Esophagus muscularis mucosa (tissue), 4 donors: Measurements from ENCODE around the gene FABP2. TPM values are rescaled to one million over a fixed set of nuclear protein-coding genes. Genes with fewer than 3 reads are reported as not detected.
"Not testable (repeated sequence)": the region's sequence is repeated elsewhere in the genome, so short reads cannot be mapped to it uniquely, and the experiment has no call there.

Source experiments
- DNase-seq: peaks from one replicate; pipeline ENCODE4 v3.0.0-alpha.2; 2017; ENCODE audit errors: extremely low spot score
- H3K27ac ChIP-seq, 4 donors: fragments of 200-600 bp; sonication (generic); replicated peaks in 1 of 4; 1 replicate in 3 of 4; 2 replicates in 1 of 4; pipeline ENCODE4 v1.5.1; 2016 to 2019; ENCODE audit warnings: mild to moderate bottlenecking in 1 of 4
- H3K27me3 ChIP-seq, 4 donors: fragments of 200-600 bp; sonication (generic); one replicate each; pipeline versions ENCODE4 v1.5.1 to v1.6.0; 2016 to 2019
- H3K36me3 ChIP-seq, 4 donors: fragments of 200-600 bp; sonication (generic); one replicate each; pipeline ENCODE4 v1.5.1; 2016 to 2019
- H3K4me1 ChIP-seq, 4 donors: fragments of 200-600 bp; sonication (generic); one replicate each; pipeline ENCODE4 v1.5.1; 2016 to 2019
- H3K4me3 ChIP-seq, 4 donors: fragments of 200-600 bp; sonication (generic); 1 replicate in 2 of 4; 2 replicates in 2 of 4; pipeline ENCODE4 v1.5.1; 2016 to 2019; ENCODE audit warnings: mild to moderate bottlenecking in 4 of 4, moderate library complexity in 1 of 4
- H3K9me3 ChIP-seq, 4 donors: fragments of 200-600 bp; sonication (generic); 1 replicate in 3 of 4; 2 replicates in 1 of 4; pipeline ENCODE4 v1.5.1; 2016 to 2019
- EP300 ChIP-seq: sonication (generic); formaldehyde crosslinking; IDR thresholded peaks from one replicate; pipeline ENCODE4 v1.6.1; 2017; ENCODE audit warnings: antibody characterized with exemption
- POLR2A ChIP-seq: fragments of 450-650 bp; IDR thresholded peaks from one replicate; pipeline ENCODE4 v1.6.1; 2017; ENCODE audit warnings: antibody characterized with exemption, moderate library complexity, mild to moderate bottlenecking, low read depth
- POLR2AphosphoS5 ChIP-seq, 2 donors: sonication (generic); formaldehyde crosslinking; IDR thresholded peaks; one replicate each; pipeline ENCODE4 v1.6.1; 2017; ENCODE audit warnings: antibody characterized with exemption in 2 of 2
- WGBS: methylation state at CpG from one replicate; pipeline ENCODE4 v1.1.5; 2018; 5-methylcytosine and 5-hydroxymethylcytosine counted together
- intact Hi-C: fragments of 100-400 bp; cut with DNase I; formaldehyde crosslinking; loops from one replicate; pipeline ENCODE4 v1.15.1; 2023
- total RNA-seq, 4 donors: library from RNA; depleted of rRNA; stranded (reverse); fragments of >200 nt; gene quantifications; one replicate each; pipeline versions ENCODE4 v1.1.0 to v1.2.1, GENCODE V29; 2016
- TF ChIP-seq, protein P1 (sequence below), 3 experiments: fragments of 200-600 bp in 2 of 3; fragments of 450-650 bp in 1 of 3; sonication (generic) in 2 of 3; IDR thresholded peaks; one replicate each; pipeline ENCODE4 v1.5.1; 2017 to 2019; ENCODE audit warnings: antibody characterized with exemption in 3 of 3, mild to moderate bottlenecking in 2 of 3, moderate library complexity in 1 of 3

Gene FABP2
- total RNA-seq, 4 donors from 2014 or later, result not detected

DNA sequence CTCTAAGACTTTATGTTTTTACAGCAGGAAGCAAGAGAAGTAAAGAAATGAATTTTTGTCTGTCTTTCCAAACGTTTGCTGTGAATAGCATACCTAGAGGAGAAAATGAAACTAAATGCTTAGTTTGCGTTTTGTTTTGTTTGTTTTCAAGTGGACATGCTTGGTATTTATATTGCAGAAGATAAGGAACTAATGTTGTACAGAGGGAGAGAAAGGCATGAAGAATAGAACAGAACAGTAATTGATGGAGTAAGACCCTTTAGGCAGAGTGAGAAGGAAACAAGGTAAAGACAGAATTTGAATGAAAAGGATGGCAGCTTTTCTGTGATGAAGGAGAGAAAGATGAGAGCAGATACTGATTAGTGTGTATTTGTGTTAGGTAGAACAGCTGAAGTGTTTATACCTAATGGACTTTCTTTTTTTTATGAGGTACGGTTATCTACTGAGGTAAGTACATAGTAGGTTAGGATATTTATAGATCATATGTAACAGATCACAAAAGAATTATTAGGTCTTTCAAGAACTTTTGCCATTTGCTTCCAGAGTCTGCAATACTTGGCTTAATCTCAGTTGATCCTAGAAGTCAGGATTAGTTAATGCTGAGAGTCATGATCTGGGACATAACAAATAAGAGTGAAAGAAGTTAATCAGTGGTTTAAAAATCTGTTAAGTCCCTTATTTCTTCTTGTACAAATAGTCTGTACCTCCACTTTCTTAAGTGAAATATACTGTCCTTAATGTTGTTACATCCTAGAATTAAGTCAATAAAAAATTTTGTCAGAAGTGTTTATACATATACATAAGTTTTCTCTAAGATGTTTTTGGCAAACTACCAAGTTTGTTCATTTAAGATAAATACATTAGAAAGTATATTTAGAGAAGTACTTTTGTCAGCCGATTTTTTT, 36.8 kb downstream of the FABP2 start:
- Histone ChIP-seq H3K27me3 (no peaks in the 10 kb centered on the region), H3K4me1 (peaks cover 31 to 60% (median 36%) of the 10 kb centered on the region in 4 donors), H3K9me3 (no peaks in the 10 kb centered on the region), H3K36me3 (peaks cover 0 to 28% (median 8%) of the 10 kb centered on the region in 4 donors), H3K4me3 (peak overlapping the region in 2 of 4 donors; percentile 6 to 15), H3K27ac (peak overlapping the region; percentile 7 to 59 (median 48))
- intact Hi-C loops, result loop anchor here (2.0 to 5.0 kb wide), 2 partner anchors 243 to 302 kb away; no protein-coding TSS in a partner anchor
- DNase-seq, result no peak
- WGBS, result 14% methylated on average over 4 of the region's 4 CpGs
- no peak for TF ChIP-seq POLR2A
- TF ChIP-seq, protein P1, sequence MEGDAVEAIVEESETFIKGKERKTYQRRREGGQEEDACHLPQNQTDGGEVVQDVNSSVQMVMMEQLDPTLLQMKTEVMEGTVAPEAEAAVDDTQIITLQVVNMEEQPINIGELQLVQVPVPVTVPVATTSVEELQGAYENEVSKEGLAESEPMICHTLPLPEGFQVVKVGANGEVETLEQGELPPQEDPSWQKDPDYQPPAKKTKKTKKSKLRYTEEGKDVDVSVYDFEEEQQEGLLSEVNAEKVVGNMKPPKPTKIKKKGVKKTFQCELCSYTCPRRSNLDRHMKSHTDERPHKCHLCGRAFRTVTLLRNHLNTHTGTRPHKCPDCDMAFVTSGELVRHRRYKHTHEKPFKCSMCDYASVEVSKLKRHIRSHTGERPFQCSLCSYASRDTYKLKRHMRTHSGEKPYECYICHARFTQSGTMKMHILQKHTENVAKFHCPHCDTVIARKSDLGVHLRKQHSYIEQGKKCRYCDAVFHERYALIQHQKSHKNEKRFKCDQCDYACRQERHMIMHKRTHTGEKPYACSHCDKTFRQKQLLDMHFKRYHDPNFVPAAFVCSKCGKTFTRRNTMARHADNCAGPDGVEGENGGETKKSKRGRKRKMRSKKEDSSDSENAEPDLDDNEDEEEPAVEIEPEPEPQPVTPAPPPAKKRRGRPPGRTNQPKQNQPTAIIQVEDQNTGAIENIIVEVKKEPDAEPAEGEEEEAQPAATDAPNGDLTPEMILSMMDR (IDR thresholded peaks at IDR 0.05), result peak in 1 of 3 experiments; percentile 18

DNA sequence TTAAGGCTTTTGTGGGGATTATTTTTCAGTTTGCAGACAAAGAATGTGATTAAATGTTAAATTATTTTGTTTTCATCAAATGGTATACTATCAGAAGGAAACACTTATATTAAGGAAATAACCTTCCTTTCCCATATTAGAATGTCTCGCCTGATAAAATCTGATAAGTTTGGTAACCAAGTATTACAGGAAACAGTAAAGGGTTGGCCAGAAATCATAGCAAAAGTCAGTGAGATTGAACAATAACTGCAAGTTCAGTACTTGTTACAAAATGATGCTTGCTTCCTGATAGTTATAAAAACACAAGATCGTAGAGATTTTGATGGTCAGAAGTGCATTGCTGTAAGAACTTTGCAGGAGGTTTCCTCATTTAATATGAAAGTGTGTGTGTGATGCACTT, 40.5 kb downstream of the FABP2 start:
- Histone ChIP-seq H3K9me3 (no peaks in the 10 kb centered on the region), H3K36me3 (peaks cover 0 to 17% (median 9%) of the 10 kb centered on the region in 4 donors), H3K27me3 (no peaks in the 10 kb centered on the region), H3K4me3 (no peak overlapping the region), H3K4me1 (peaks cover 30 to 55% (median 34%) of the 10 kb centered on the region in 4 donors), H3K27ac (peak overlapping the region in 1 of 4 donors; percentile 7)
- intact Hi-C loops, result no loop called here
- 85% methylated on average over 2 of the region's 2 CpGs for WGBS
- no peak for TF ChIP-seq EP300
- TF ChIP-seq, protein P1 (IDR thresholded peaks at IDR 0.05), result no peak
- TF ChIP-seq POLR2A, result no peak
- no peak for TF ChIP-seq POLR2AphosphoS5 (IDR thresholded peaks at IDR 0.05)
- DNase-seq, result no peak

DNA sequence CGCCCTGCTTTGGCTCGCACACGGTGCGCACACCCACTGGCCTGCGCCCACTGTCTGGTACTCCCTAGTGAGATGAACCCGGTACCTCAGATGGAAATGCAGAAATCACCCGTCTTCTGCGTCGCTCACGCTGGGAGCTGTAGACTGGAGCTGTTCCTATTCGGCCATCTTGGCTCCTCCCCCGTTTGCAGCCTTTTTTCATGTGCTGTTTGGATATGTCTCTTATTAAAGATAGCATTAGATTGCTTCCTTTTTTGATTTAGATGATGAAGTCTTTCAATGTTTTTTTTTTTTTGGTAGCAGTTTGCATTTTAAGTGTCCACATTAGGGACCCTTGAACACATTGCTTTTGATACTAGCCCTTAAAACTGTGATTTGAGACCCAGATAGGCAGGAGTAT, 42.0 kb downstream of the FABP2 start:
- H3K27me3 ChIP-seq, intact Hi-C loops, H3K4me3 ChIP-seq, DNase-seq, H3K27ac ChIP-seq, H3K9me3 ChIP-seq: not testable (repeated sequence)
- Histone ChIP-seq H3K36me3 (peaks cover 0 to 17% (median 9%) of the 10 kb centered on the region in 4 donors), H3K4me1 (peaks cover 15 to 41% (median 22%) of the 10 kb centered on the region in 4 donors)
- 94% methylated on average over 12 of the region's 12 CpGs for WGBS

DNA sequence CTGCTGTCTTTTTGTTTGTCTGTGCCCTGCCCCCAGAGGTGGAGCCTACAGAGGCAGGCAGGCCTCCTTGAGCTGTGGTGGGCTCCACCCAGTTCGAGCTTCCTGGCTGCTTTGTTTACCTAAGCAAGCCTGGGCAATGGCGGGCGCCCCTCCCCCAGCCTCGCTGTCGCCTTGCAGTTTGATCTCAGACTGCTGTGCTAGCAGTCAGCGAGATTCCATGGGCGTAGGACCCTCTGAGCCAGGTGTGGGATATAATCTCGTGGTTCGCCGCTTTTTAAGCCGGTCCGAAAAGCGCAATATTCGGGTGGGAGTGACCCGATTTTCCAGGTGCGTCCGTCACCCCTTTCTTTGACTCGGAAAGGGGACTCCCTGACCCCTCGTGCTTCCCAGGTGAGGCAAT, 42.4 kb downstream of the FABP2 start:
- H3K27ac ChIP-seq, H3K4me3 ChIP-seq, DNase-seq, H3K27me3 ChIP-seq, H3K9me3 ChIP-seq, intact Hi-C loops: not testable (repeated sequence)
- 88% methylated on average over 18 of the region's 19 CpGs for WGBS
- Histone ChIP-seq H3K36me3 (peaks cover 0 to 17% (median 9%) of the 10 kb centered on the region in 4 donors), H3K4me1 (peaks cover 11 to 36% (median 17%) of the 10 kb centered on the region in 4 donors)

DNA sequence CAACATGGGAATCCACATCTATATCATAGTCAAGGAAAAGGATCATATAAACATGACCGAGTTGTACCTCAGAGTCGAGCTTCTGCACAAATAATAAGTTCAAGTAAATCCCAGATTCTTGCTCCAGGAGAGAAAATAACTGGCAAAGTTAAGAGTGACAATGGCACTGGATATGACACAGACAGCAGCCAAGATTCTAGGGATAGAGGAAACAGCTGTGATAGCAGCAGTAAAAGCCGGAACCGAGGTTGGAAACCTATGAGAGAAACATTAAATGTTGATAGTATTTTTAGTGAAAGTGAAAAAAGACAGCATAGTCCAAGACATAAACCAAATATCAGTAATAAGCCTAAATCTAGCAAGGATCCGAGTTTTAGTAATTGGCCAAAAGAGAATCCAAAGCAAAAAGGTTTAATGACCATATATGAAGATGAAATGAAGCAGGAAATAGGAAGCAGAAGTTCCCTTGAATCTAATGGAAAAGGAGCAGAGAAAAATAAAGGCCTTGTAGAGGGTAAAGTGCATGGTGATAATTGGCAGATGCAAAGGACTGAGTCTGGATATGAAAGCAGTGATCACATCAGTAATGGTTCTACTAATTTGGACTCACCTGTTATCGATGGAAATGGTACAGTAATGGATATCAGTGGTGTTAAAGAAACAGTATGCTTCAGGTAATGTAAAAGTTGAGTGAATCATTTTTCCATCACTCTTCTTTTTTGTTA, 50.4 kb downstream of the FABP2 start:
- no peak for DNase-seq
- TF ChIP-seq POLR2AphosphoS5 (IDR thresholded peaks at IDR 0.05) (no peak), POLR2A (no peak), EP300 (no peak)
- TF ChIP-seq, protein P1 (IDR thresholded peaks at IDR 0.05), result no peak
- Histone ChIP-seq H3K4me1 (peaks cover 0 to 6% (median 0%) of the 10 kb centered on the region in 4 donors), H3K4me3 (no peak overlapping the region), H3K36me3 (peaks cover 25 to 72% (median 61%) of the 10 kb centered on the region in 4 donors), H3K27me3 (no peaks in the 10 kb centered on the region), H3K9me3 (no peaks in the 10 kb centered on the region), H3K27ac (no peak overlapping the region)
- WGBS, result 81% methylated on average over 6 of the region's 6 CpGs
- intact Hi-C loops, result no loop called here
